Measurements from ENCODE around the gene WDR74.
"Not testable (repeated sequence)": the region's sequence is repeated elsewhere in the genome, so short reads cannot be mapped to it uniquely, and the experiment has no call there.

The WDR74 gene

DNA sequence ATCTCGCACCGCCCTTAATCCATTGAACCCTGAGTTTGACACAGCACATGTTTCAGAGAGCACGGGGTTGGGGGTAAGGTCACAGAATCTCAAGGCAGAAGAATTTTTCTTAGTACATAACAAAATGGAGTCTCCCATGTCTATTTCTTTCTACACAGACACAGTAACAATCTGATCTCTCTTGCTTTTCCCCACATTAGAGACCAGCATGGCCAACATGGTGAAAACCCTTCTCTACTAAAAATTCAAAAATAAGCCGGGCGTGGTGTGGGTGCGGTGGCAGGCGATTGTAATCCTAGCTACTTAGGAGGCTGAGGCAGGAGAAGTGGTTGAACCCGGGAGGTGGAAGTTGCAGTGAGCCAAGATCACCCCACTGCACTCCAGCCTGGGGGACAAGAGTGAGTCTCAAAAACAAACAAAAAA is 19.9 kb upstream of the WDR74 start:
- not testable (repeated sequence) for DNase-seq

GRCh38 chr11:62858201-62858600 is 18.8 kb upstream of the WDR74 start:
- DNase-seq = no peak

GRCh38 chr11:62857541-62857982 is 18.2 kb upstream of the WDR74 start:
- DNase-seq = no peak

DNA sequence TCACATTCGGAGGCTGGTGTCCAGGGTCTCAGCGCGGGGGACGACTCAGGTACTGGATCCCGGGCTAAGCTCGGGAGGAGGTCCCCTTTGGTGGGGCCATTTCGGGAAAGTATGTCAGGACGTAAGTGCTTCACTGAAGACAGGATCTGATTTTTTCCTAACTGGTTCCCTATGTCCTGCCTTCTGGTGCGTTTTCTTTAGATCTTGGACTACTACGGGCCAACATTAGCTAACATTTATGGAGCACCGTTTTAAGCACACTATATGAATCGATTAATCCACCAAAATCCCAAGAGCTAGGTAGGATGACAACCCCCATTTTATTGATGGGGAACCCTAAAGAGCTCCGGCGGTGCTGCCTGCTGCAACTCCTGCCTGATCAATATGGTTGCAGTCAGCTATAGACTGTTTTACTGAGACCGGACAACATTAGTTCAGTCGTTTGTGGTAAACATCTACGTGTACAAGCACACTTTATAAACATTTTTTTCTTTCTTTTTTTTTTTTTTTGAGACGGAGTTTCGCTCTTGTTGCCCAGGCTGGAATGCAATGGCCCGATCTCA is 17.0 kb upstream of the WDR74 start:
- DNase-seq = no peak

- DNase-seq = peak; percentile 97
Measured at GRCh38 chr11:62855571-62856332, 16.4 kb upstream of the WDR74 start.

- DNase-seq = no peak
Measured at GRCh38 chr11:62854825-62855570, 15.6 kb upstream of the WDR74 start.

DNA sequence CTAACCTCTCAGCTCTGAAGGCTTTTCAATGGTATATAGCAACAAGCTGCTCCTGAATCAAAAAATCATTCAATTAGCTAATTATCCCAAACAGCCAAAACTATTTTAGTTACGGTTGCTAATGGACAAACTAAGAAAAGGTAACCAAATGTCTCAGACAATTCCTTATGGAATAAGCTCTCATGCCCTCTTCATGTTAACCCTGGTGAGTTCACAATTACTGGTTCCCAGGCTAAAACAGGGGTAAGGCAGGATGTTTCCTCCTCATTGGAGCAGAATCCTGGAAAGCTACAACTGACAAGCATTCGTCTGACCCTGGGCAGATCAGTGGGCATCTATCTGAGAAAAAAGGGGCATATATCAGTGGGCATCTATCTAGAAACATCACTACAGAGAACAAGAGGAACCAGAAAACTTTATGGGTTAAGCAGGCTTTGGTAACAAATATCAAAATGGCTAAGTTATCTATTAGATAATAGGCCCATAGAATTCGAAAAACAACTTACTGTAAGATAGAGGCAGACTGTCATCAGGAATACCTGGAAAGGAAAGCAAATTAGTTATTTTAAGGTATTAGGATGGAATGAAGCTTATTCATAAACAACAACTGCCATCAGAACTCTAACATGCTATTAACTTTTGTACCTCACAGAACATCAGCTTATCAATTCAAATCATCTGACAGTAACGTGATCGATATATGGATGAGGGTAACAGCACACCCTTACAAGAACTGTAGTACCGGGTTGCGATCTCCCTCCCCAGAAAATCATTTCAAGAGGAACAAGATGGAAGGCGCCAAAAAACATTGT is 14.8 kb upstream of the WDR74 start:
- no peak for DNase-seq

GRCh38 chr11:62853279-62853965 is 14.0 kb upstream of the WDR74 start:
- DNase-seq = no peak

DNA sequence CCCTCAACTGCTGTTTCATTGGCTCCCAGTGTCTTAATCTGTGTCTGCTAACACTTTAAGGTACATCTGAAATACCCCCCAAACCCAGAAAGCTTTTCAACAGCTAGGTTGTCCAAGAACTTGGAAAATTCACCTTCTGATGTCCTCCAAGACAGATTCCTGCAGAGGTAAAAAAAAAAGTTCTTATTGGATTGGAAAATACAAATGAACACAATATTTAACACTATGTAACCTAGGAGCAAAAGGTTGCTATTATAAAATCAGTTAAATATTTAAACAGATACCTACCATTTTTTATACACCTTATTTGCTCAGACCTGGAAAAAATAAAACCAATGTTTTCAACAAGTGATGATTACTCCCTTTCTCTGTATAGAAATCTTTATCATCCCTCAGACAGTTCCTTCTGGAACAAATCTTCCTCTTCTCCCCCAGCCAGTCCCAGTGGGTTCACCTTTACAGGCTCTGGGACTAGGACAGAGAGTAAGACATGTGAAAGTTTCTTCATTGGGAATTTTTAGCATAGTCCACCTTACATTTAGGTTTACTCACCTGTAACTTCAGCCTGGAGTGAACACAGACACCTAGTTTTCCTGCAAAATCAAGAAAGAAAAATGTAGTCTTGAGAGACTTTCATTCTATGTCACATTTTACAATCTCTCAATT is 13.3 kb upstream of the WDR74 start:
- no peak for DNase-seq

- DNase-seq = no peak
Measured at GRCh38 chr11:62851807-62852522, 12.6 kb upstream of the WDR74 start.

DNA sequence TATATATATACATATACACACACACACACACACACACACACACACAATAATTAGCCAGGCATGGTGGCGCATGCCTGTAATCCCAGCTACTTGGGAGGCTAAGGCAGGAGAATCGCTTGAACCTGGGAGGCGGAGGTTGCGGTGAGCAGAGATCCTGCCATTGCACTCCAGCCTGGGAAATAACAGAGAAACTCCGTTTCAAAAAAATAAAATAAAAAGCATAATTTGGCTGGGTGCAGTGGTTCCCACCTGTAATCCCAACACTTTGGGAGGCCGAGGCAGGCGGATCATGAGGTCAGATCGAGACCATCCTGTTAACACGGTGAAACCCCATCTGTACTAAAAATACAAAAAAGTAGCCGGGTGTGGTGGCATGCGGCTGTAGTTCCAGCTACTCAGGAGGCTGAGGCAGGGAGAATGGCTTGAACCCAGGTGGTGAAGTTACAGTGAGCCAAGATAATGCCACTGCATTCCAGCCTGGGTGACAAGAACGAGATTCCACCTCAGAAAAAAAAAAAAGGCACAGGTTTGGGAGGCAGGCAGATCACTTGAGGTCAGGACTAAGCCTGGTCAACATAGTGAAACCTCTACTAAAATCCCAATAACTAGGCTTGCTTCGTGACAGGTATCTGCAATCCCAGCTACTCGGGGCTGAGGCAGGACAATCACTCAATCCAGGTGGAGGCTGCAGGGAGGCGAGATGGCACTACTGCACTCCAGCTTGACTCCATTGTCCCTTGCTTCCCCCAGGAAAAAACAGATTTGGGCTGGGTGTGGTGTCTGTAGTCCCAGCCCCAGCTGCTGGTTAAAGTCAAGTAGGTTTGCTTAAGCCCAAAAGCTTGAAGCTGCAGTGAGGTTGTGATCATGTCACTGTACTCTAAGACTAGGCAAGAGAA is 11.8 kb upstream of the WDR74 start:
- no peak for DNase-seq

- no peak for DNase-seq
Measured at GRCh38 chr11:62847767-62848314, 8.5 kb upstream of the WDR74 start.

- no peak for DNase-seq
Measured at GRCh38 chr11:62846177-62846576, 6.8 kb upstream of the WDR74 start.

- no peak for DNase-seq
Measured at GRCh38 chr11:62844154-62844553, 4.8 kb upstream of the WDR74 start.

DNA sequence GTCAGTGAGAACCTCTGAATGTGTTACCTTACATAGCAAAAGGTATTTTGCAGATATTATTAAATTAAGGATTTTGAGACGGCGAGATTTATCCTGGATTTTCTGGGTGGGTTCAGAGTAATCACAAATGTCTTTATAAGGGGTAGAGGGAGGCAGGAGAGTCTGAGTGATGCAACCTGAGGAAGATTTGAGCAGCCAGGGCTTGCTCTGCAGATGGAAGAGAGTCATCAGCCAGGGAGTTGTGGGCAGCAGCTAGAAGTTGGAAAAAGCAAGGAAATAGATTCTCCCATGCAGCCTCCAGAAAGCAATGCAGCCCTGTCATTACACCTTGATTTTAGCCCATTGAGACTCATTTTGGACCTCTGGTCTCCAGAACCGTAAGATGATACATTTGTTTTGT is 4.1 kb upstream of the WDR74 start:
- no peak for DNase-seq

- DNase-seq = not testable (repeated sequence)
Measured at GRCh38 chr11:62842891-62843290, 3.5 kb upstream of the WDR74 start.

GRCh38 chr11:62842171-62842741 is 2.9 kb upstream of the WDR74 start:
- no peak for DNase-seq

DNA sequence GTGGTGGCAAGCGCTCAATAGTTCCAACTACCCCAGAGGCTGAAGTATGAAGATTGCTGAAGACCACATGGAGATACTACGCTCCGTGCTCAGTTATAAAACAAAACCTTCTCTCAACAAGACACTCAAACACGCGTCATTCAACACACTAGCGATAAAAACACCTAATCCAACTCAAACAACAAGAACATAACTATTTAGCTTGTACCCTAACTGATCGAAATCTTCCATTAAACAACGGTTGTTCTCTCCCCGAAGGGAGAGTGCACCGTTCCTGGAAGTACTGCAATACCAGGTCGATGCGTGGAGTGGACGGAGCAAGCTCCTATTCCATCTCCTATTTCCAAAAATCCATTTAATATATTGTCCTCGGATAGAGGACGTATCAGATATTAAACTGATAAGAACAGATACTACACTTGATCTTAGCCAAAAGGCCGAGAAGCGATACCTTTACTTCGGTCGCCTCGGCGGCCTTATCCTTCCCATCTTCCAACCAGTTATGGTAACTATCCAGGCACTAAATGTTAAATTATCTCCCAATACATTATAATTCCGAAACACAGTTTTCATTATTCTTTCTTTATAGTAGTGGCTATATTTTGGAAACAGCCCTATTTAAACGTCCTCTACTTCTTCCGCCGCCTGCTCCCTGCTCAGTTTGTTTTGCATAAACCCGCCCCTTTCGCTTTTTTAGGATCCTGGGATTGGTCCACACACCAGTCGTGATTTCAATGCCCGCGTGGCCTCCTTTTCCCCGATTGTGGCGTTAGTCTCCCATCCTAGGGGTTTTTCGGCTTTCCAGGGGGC is 2.2 kb upstream of the WDR74 start:
- DNase-seq = peak; percentile 75
